Raji (cell line): ENCODE data around the gene FLRT2.

ENCODE experiments used
- POLR2A ChIP-seq: IDR thresholded peaks from 2 replicates; pipeline ENCODE4 v1.6.1; 2011; ENCODE audit warnings: low read depth, low read length, control low read depth; ENCODE audit not compliant: insufficient read depth

Gene FLRT2

GRCh38 chr14:85701763-85702162 lies 171.8 kb downstream of the FLRT2 start:
- TF ChIP-seq POLR2A, result no peak

GRCh38 chr14:85702191-85702590 lies 172.2 kb downstream of the FLRT2 start:
- no peak for TF ChIP-seq POLR2A

GRCh38 chr14:85702997-85703396 lies 173.1 kb downstream of the FLRT2 start:
- TF ChIP-seq POLR2A, result no peak
